GM10266 (cell line): ENCODE measurements around the gene AKAP5.

Experiments
- DNase-seq: peaks from one replicate; pipeline ENCODE4 v3.0.0; 2012; ENCODE audit errors: extremely low spot score
- CTCF ChIP-seq: IDR thresholded peaks from 2 replicates; pipeline ENCODE4 v1.5.1; 2012; ENCODE audit warnings: mild to moderate bottlenecking, low read depth; ENCODE audit not compliant: control insufficient read depth, insufficient read depth; ENCODE audit errors: missing control alignments

The AKAP5 gene

GRCh38 chr14:64518229-64518628, 52.9 kb downstream of the AKAP5 start:
- TF ChIP-seq CTCF: no peak
- DNase-seq: no peak

- DNase-seq: no peak
- TF ChIP-seq CTCF: no peak
Measured at GRCh38 chr14:64520699-64521098, 55.4 kb downstream of the AKAP5 start.

GRCh38 chr14:64522591-64523355, 57.5 kb downstream of the AKAP5 start:
- no peak for TF ChIP-seq CTCF
- DNase-seq: no peak
